Endometrial microvascular endothelial cells (primary cell): ENCODE data around the gene PPFIA4. TPM values are rescaled to one million over a fixed set of nuclear protein-coding genes. Genes with fewer than 3 reads are reported as not detected.

Source experiments
- in situ Hi-C: cut with HindIII; loops from 2 replicates; pipeline ENCODE4 v1.10.0; 2017; ENCODE audit warnings: low sequenced_read_pairs, low pct_unique_long_range_greater_than_20kb; ENCODE audit errors: inconsistent ontology term
- total RNA-seq: library from RNA; depleted of rRNA; stranded (reverse); fragments of >200 nt; gene quantifications from one replicate; pipeline ENCODE4 v1.2.3, GENCODE V29; 2015; ENCODE audit errors: inconsistent ontology term

PPFIA4 gene
- total RNA-seq, 1 donor from 2014 or later: 0.09 TPM

- in situ Hi-C loops: loop anchor here (25.0 kb wide), 1 partner anchor 100 kb away; the partner anchor contains the start of gene ADORA1
Measured at GRCh38 chr1:203037509-203038190, 11.4 kb downstream of the PPFIA4 start.

GRCh38 chr1:203038217-203038741 is 12.0 kb downstream of the PPFIA4 start:
- in situ Hi-C loops: loop anchor here (25.0 kb wide), 1 partner anchor 99 kb away; the partner anchor contains the start of gene ADORA1

- in situ Hi-C loops: loop anchor here (25.0 kb wide), 1 partner anchor 98 kb away; the partner anchor contains the start of gene ADORA1
Measured at GRCh38 chr1:203038891-203039608, 12.8 kb downstream of the PPFIA4 start.

GRCh38 chr1:203039609-203040512 is 13.6 kb downstream of the PPFIA4 start:
- in situ Hi-C loops: loop anchor here (25.0 kb wide), 1 partner anchor 97 kb away; the partner anchor contains the start of gene ADORA1

GRCh38 chr1:203040513-203041275 is 14.4 kb downstream of the PPFIA4 start:
- in situ Hi-C loops: loop anchor here (25.0 kb wide), 1 partner anchor 97 kb away; the partner anchor contains the start of gene ADORA1

- in situ Hi-C loops: loop anchor here (25.0 kb wide), 1 partner anchor 96 kb away; the partner anchor contains the start of gene ADORA1
Measured at GRCh38 chr1:203041351-203041932, 15.2 kb downstream of the PPFIA4 start.

GRCh38 chr1:203043830-203044545 is 17.7 kb downstream of the PPFIA4 start:
- in situ Hi-C loops: loop anchor here (25.0 kb wide), 1 partner anchor 93 kb away; the partner anchor contains the start of gene ADORA1

- in situ Hi-C loops: loop anchor here (25.0 kb wide), 1 partner anchor 93 kb away; the partner anchor contains the start of gene ADORA1
Measured at GRCh38 chr1:203044546-203045250, 18.4 kb downstream of the PPFIA4 start.

GRCh38 chr1:203045336-203045735 is 19.0 kb downstream of the PPFIA4 start:
- in situ Hi-C loops: loop anchor here (25.0 kb wide), 1 partner anchor 92 kb away; the partner anchor contains the start of gene ADORA1

- in situ Hi-C loops: loop anchor here (25.0 kb wide), 1 partner anchor 91 kb away; the partner anchor contains the start of gene ADORA1
Measured at GRCh38 chr1:203045821-203046594, 19.7 kb downstream of the PPFIA4 start.

GRCh38 chr1:203046984-203047630 is 20.8 kb downstream of the PPFIA4 start:
- in situ Hi-C loops: loop anchor here (25.0 kb wide), 1 partner anchor 90 kb away; the partner anchor contains the start of gene ADORA1

- in situ Hi-C loops: loop anchor here (25.0 kb wide), 1 partner anchor 89 kb away; the partner anchor contains the start of gene ADORA1
Measured at GRCh38 chr1:203048086-203048485, 21.8 kb downstream of the PPFIA4 start.

GRCh38 chr1:203048555-203049051 is 22.3 kb downstream of the PPFIA4 start:
- in situ Hi-C loops: loop anchor here (25.0 kb wide), 1 partner anchor 89 kb away; the partner anchor contains the start of gene ADORA1

GRCh38 chr1:203049077-203049476 is 22.8 kb downstream of the PPFIA4 start:
- in situ Hi-C loops: loop anchor here (25.0 kb wide), 1 partner anchor 88 kb away; the partner anchor contains the start of gene ADORA1
